HG03565 (cell line): Measurements from ENCODE around the gene ARHGEF26.

Experiments
- ATAC-seq: cut with Tn5 transposase; IDR thresholded peaks from one replicate; pipeline ENCODE4 v1.9.1; 2021; ENCODE audit warnings: mild to moderate bottlenecking, moderate library complexity; ENCODE audit not compliant: unreplicated experiment

Gene ARHGEF26

GRCh38 chr3:154115332-154115731 is 5.9 kb upstream of the ARHGEF26 start:
- ATAC-seq = no peak

GRCh38 chr3:154119951-154120350 is 1.2 kb upstream of the ARHGEF26 start:
- no peak for ATAC-seq

- ATAC-seq = peak; percentile 19
Observed at GRCh38 chr3:154121701-154122551, 736 bp downstream of the ARHGEF26 start.

GRCh38 chr3:154122552-154122911 is 1.3 kb downstream of the ARHGEF26 start:
- no peak for ATAC-seq

GRCh38 chr3:154122912-154123559 is 1.8 kb downstream of the ARHGEF26 start:
- ATAC-seq = no peak

GRCh38 chr3:154123906-154124305 is 2.7 kb downstream of the ARHGEF26 start:
- no peak for ATAC-seq

- ATAC-seq = no peak
Observed at GRCh38 chr3:154125378-154126030, 4.3 kb downstream of the ARHGEF26 start.

- no peak for ATAC-seq
Observed at GRCh38 chr3:154126651-154127050, 5.5 kb downstream of the ARHGEF26 start.

- ATAC-seq = no peak
Observed at GRCh38 chr3:154129625-154130024, 8.4 kb downstream of the ARHGEF26 start.

GRCh38 chr3:154130540-154130939 is 9.3 kb downstream of the ARHGEF26 start:
- ATAC-seq = no peak

- ATAC-seq = no peak
Observed at GRCh38 chr3:154131830-154132229, 10.6 kb downstream of the ARHGEF26 start.

- ATAC-seq = no peak
Observed at GRCh38 chr3:154132777-154133375, 11.7 kb downstream of the ARHGEF26 start.

GRCh38 chr3:154135511-154136173 is 14.5 kb downstream of the ARHGEF26 start:
- no peak for ATAC-seq

- ATAC-seq = no peak
Observed at GRCh38 chr3:154137036-154137435, 15.8 kb downstream of the ARHGEF26 start.

- no peak for ATAC-seq
Observed at GRCh38 chr3:154139996-154140436, 18.8 kb downstream of the ARHGEF26 start.

GRCh38 chr3:154142608-154143007 is 21.4 kb downstream of the ARHGEF26 start:
- no peak for ATAC-seq

GRCh38 chr3:154143873-154144272 is 22.7 kb downstream of the ARHGEF26 start:
- ATAC-seq = no peak

GRCh38 chr3:154144825-154145465 is 23.8 kb downstream of the ARHGEF26 start:
- ATAC-seq = no peak

GRCh38 chr3:154148541-154148940 is 27.4 kb downstream of the ARHGEF26 start:
- no peak for ATAC-seq

- no peak for ATAC-seq
Observed at GRCh38 chr3:154149286-154149685, 28.1 kb downstream of the ARHGEF26 start.
